CD4-positive, alpha-beta T cell treated with Interleukin-2 at 100 ng/mL for 4 hours (primary cell): ENCODE data around the gene NUFIP2.
"Not testable (repeated sequence)": the region's sequence is repeated elsewhere in the genome, so short reads cannot be mapped to it uniquely, and the experiment has no call there.

Experiments
- DNase-seq: peaks from one replicate; pipeline ENCODE4 v3.0.0-alpha.2; 2020; ENCODE audit warnings: low spot score

Gene NUFIP2

GRCh38 chr17:29293890-29294579 lies at the start of gene NUFIP2:
TSS of gene NUFIP2 (minus strand) at chr17:29294148. CDS start at chr17:29294059, 89 bp downstream.
- peak; percentile 99 for DNase-seq

DNA sequence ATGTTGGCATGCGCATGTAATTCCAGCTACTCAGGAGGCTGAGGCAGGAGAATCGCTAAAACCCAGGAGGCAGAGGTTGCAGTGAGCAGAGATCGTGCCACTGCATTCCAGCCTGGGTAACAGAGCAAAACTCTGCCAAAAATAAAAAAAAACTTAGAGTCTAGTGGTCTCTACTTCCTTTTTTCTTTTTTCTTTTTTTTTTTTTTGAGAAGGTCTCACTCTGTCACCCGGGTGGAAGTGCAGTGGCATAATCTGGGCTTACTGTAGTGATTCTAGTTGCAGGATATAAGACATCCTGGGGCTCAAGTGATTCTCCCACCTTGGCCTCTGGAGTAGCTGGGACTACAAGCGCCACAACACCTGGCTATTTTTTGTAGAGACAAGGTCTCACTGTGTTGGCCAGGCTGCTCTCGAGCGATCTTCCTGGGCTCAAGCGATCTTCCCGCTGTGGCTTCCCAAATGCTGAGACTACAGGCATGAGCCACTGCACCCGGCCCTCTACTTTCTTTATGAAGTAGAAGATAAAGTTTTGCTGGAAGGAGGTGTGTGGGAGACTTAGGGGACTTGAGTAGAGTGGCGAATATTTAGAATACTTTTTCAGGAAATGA lies 48.3 kb upstream of the NUFIP2 start:
- no peak for DNase-seq

DNA sequence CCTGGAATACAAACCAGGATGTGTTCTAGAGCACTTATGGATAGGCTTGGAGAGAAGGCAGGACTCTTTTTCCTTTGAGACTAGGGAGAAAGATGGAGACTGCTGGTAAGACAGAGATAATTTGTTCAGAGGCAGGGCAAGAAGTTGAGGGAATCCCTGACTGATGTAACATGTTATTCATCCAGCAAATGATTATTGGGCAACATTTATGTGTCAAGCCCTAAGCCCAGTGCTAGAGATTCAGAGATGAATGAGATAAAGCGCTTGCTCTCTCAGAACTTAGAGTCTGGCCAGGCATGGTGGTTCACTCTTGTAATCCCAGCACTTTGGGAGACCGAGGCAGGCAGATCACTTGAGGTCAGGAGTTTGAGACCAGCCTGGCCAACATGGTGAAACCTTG lies 47.8 kb upstream of the NUFIP2 start:
- DNase-seq, result no peak

DNA sequence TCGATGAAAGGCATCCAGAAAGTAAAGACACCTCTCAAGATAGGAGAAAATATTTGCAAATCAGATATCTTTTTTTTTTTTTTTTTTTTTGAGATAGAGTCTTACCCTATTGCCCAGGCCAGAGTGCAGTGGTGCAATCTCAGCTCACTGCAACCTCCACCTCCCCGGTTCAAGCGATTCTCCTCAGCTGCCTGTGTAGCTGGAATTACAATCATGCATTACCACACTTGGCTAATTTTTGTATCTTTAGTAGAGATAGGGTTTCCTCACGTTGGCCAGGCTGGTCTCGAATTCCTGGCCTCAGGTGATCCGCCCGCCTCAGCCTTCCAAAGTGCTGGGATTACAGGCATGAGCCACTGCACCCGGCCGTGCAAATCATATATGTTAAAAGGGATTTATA lies 45.1 kb upstream of the NUFIP2 start:
- not testable (repeated sequence) for DNase-seq

DNA sequence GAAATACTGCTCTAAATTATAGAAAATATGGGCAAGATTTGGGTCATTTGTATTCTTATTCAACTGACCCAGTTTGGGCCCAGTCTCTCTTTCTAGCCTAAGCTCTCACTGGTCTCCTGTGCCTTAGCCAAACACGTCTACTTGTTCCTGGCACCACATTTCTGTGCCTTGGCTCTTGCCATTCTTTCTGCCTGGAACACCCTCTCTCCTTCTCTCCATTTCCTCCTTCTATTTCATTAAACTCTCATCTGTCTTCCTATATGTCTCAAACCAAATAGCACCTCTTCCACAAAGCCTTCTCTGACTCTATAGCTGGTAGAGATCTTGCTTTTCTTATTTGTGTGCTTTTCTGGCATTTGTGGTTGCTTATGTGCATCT lies 37.7 kb upstream of the NUFIP2 start:
- no peak for DNase-seq

- no peak for DNase-seq
Measured at GRCh38 chr17:29331075-29331707, 37.2 kb upstream of the NUFIP2 start.

DNA sequence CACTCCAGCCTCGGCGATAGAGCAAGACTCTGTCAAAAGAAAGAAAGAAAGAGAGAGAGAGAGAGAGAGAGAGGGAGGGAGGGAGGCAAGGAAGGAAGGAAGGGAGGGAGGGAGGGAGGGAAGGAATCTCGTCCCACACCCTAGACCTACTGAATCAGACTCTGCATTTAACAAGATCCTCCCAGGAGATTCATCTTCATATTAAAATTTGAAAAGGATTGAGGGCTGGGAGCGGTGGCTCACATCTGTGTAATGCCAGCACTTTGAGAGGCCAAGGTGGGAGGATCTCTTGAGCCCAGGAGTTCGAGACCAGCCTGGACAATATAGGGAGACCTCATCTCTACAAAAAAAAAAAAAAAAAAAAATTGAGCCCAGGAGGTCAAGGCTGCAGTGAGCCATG lies 33.5 kb upstream of the NUFIP2 start:
- no peak for DNase-seq

DNA sequence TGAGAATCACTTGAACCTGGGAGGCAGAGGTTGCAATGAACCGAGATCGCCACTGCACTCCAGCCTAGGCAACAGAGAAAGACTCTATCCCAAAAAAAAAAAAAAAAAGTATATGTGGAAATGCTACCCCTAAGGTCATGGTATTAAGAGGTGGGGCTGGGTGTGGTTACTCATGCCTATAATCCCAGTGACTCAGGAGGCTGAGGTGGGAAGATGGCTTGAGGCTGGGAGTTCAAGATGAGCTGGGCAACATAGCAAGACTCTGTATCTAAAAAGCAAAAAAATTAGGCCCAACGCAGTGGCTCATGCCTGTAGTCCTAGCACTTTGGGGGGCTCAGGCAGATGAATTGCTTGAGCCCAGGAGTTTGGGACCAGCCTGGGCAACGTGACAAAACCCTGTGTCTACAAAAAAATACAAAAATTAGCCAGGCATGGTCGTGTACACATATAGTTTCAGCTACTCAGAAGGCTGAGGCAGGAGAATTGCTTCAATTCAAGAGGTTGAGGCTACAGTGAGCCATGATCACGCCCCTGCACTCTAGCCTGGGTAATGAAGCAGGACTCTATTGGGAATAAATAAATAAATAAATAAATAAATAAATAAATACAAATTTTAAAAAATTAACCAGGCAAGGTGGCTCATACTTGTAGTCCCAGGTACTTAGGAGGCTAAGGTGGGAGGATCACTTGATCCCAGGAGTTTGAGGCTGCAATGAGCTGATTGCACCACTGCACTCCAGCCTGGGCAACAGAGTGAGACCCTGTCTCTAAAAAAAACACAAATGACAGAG lies 32.3 kb upstream of the NUFIP2 start:
- DNase-seq, result no peak

DNA sequence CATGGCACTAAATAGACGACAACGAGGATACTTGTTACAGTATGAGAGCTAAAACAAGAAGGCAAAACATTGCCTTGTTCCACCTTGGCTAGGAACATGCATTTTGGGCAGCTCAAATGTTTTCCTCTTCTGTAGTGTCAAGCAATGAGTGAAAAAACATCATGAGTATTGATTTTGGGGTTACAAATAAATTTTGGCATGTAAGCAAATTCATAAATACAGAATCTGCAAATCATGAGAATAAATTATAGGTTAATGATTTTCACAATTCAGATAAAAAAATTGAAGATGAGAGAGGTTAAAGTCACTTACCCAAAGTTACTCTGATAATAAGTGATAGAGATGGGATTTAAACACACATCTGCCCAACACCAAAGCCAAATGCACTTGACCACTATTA lies 28.4 kb upstream of the NUFIP2 start:
- no peak for DNase-seq

DNA sequence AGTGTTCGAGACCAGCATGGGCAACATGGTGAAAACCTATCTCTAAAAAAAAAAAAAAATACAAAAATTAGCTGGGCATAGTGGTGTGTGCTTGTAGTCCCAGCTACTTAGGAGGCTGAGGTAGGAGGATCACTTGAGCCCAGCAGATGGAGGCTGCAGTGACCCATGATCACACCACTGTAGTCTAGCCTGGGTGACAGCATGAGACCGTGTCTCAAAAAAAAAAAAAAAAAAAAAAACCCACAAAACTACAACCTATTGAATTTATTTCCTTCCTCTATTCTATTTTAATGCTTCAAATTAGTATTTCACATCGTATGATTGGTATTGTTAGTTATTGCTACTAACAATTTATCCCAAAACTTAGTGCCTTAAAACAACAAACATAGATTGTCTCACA lies 9.4 kb upstream of the NUFIP2 start:
- no peak for DNase-seq

- DNase-seq, result no peak
Measured at GRCh38 chr17:29299031-29299430, 5.1 kb upstream of the NUFIP2 start.

- no peak for DNase-seq
Measured at GRCh38 chr17:29295420-29295819, 1.5 kb upstream of the NUFIP2 start.

GRCh38 chr17:29294580-29294900 lies 592 bp upstream of the NUFIP2 start:
- no peak for DNase-seq

DNA sequence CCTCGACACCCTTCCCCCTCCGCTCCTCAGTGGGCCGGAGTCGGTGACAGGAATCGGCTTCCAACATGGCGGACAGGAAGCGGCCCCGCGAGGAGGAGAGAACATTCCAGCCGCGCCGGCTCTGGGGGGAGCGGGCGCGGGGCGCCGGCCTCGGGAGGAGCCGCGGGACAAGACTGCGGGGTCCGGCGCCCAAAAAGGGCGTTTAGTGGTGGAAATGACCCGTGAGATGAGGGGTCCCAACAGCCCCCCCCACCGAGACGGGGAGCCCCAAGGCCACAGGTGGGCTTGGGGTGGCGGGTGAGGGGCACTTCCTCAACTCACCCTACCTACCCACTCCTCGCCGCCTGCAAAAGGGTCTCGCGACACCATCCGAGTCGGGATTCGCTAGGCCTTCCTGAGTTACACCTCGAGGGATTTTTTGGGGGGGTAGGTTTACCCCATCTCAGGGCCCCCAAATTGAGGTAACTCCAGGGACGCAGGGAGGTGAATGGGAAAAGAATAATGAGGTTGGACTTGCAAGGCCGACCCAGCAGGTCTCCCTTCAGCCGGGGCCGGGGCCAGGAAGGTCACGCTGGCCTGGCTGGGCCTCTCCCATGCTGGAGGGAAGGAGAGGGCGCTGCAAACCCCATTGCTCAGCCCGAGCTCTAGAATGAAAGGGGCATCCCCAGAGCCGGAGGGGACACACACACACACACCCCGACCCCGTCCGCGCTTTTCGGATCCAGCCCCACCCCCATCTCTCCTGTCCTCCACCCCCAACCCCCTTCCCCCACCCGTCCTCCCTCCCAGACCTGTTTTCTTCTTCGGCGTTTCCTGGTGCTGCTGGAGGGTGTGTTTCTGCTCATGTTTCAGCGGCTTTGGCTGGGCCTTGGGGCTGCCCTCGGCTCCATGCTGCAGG lies 707 bp downstream of the NUFIP2 start:
- DNase-seq, result peak; percentile 32

DNA sequence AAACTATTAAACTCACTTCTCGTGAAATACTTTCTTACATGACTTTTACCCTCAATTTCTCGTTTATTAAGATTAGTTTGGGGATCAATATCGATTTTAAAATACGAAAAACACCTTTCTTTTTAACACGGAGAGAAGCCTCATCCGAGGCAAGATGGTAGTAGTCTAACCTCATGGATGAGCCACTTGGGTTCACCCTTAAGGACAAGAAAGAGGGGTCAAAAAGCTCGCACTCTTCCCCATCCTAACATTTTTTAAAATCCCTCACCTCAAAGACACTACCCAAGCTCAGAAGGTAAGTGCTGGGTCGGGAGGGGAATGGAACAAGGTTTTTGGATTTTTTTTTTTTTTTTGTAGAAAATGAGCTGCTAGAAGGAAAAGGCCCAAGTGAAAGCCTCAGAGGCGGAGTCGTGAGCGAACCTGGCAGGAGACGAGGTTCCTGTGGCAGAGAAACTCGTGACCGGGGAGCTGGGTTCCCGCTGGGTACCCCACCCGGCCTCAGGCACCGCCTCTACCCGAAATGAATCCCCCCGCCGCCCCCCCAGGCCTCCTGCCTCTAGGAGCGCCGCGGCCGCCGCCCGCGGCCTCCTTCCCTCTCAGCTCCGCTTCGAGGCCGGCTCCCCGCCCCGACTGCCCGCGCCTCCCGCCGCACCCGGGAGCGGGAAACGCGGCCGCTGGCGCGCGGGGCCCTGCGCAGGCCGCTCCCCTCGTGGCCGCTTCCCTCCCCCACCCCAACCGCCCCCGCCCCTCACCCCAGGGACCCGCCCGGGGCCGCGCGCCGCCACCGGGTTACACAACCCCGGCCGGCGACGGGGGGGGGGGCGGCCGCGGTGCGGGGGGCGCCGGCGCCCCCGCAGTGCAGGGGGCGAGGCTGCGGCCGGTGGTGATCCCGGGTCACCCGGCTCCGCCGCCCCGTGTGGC lies 1.6 kb downstream of the NUFIP2 start:
- DNase-seq, result peak; percentile 61

DNA sequence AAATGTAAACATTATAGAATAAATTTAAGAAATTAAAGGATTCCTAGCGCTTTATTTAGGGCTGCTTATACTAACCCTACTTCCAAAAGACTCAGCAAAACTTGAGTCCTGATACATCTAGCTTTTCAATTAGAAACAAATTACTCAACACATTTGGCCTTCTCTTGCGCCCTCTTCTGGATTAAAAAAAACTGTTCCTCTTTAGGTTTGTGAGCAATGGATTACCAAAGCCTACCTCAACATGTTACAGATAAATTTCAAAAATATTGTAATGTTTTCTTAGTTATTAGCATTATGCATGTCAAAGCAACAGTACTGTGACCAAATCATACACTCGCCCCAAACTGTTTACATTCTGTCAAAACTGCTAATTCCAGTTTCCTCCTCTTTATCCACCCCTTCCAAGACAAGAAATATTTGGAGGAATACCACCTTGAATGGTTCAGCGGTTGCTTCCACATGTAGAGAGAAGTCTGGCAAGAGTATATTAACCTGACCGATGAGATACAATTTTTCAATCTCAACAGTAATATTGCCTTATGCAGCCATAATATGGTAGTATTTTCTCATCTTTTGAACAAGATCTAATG lies 2.7 kb downstream of the NUFIP2 start:
- peak; percentile 78 for DNase-seq

- DNase-seq, result no peak
Measured at GRCh38 chr17:29289852-29290251, 4.1 kb downstream of the NUFIP2 start.

DNA sequence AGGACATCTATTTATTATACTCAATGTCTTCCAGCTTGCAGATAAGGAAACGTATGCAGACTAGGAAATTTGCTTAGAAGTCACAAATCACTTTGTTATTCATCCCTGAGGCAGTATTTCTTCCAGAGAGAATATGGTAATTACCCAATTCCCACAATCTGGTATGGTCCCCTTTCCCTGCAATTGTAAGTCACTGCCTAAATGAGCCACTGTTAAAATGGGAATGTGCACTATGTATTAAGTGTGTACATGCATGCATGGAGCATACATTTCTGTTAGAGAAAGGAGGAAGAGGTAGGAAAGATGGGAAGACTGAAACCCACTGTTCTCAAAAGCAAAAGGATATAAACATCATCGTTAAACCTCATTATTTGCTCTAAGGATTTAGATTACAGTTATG lies 10.0 kb downstream of the NUFIP2 start:
- DNase-seq, result no peak

DNA sequence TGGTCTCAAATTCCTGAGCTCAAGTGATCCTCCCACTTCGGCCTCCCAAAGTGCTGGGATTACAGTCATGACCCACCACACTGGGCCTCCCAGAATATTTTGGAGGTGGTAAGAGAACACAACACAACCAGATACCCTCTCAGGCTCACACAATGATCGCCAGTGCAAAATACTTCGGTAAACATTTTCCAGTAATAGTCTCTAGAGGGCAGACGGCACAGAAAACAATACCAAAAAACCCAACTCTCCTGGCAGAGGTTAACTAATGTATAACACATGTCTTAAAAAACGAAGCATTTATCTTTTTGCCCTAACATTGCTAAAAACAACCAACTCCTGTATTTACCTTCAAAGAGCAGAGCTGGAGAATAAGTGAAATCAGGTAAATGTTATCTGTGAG lies 10.5 kb downstream of the NUFIP2 start:
- peak; percentile 16 for DNase-seq

GRCh38 chr17:29279397-29280070 lies 14.4 kb downstream of the NUFIP2 start:
- no peak for DNase-seq
